NCI-H187 treated with DMSO at 0.1 percent for 48 hours (cell line): ENCODE results near the gene DPP6.
"Not testable (repeated sequence)": the region's sequence is repeated elsewhere in the genome, so short reads cannot be mapped to it uniquely, and the experiment has no call there.

ENCODE experiments used
- DNase-seq: peaks from one replicate; lab custom pipeline; 2025; lab: John Stamatoyannopoulos, UW

Gene DPP6

DNA sequence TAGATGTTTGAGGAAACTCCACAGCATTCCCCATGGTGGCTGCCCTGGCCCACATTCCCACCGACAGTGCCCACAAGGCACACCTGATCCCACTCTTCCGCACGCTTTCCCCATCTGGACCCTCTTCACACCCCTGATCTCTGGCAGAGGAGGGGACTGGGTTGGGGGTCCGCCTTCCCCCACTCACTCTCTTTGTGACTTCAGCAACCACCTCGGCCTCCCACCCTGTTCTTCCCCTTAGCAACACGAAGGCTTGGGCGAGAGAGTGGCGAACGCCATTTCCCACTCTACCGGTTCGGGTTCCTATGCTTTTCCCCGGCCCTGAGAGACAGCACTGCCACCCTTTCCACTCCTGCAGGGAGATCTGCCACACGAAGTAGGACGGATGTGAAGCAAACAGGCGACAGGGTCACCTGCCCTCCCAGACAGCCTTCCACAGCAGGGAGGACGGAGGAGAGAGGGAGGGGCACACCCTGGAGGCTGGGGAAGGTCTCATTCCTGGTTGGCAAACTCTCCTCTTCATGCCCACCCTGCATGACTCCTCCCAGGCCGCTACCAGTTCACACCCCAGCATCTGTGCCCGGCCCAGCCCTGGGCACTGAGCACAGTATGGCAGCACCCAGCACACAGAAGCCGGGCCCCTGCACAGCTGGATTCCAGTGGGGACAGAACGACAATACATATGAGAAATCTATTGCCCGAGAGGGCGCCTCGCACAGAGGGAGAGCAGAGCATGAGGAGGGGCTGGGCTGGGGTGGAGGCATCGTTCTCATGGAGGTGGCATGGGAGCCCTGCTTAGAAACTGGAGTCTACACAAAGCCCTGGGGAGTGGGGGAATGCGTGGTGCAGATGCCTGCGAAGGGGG is 857.3 kb downstream of the DPP6 start:
- DNase-seq = no peak

- DNase-seq = no peak
These were observed 857.9 kb downstream of the DPP6 start for GRCh38 chr7:154910125-154910524.

- no peak for DNase-seq
These were observed 858.8 kb downstream of the DPP6 start for GRCh38 chr7:154910977-154911376.

DNA sequence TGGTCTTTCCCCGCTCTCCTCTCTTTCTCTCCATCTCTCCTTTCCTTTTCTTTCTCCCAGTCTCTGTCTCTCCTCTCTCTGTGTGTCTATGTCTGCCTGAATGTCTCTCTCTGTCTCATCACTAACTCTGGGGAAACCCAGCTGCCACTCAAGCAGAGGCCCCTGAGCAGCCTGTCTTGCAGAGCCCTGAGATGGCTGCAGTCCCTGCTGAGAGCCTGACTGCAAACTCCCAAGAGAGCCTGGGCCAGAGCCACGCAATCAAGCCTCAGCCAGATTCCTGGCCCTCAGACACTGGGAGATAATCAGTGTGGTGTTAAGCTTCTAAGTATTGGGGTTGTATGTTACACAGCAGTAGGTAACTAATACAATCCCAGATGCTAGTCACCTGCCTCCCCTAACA is 859.2 kb downstream of the DPP6 start:
- no peak for DNase-seq

DNA sequence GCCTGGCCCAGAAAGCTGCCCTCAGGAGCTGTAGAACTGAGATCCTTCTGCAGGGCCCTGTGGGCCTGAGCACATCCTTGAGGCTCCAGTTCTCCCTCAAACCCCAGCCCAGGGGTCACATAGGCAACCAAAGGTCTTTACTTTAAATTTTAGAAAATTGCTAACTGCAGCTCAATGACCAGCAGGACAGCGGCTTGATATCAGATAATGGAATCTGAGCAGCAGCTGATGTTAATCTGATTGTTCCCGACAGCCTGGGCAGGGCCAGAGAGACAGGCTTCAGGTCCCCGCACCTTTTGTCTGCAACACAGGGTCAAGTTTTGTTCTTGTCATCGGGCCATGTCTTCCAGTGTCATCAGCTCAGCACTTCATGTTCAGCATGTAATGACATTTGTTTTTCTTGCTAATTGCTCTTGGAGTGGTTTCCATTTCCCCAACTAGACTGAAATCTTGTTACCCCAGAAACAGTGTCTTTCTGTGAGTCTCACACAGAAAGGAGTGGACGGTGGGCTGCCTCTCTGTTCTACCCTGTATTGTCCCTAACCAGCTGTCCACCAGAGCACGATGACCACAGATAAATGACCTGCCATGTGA is 859.8 kb downstream of the DPP6 start:
- DNase-seq = no peak

DNA sequence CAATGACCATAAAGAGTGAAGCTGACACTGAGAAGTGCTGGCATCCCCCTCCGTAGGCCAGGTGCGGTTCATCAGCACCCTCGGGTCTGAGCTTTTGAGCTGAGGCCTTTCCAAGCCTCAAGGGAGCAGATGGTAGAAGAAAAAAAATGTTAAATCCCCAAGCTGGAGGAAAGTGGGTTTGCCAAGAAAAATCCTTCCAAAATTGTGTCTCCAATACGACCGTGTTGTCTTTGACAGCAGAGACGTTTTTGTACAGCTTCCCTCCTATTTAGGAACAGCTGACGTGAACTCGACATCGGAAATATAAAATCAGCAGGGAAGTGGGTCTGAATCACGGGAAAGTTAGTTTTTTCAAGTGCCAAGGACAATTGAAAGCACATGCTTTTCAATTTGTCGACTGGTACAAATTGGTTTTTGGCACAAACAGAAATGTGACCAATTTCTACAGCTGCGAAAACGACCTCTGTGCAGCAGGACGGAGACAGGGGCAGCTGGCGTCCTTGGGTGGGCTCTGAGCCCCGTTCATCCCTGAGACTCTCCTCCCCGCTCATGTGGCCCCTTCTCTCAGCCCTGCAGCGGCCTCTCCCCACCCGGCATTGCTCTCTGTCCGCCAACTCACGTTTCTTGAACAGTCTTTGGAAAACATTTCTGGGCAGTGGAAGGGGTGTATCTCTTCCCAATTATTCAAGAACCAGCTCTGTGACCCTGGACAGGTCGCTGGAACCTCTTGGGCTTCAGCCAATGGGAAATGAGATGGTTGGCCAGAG is 860.9 kb downstream of the DPP6 start:
- no peak for DNase-seq

- DNase-seq = peak; percentile 23
These were observed 861.6 kb downstream of the DPP6 start for GRCh38 chr7:154913638-154914307.

DNA sequence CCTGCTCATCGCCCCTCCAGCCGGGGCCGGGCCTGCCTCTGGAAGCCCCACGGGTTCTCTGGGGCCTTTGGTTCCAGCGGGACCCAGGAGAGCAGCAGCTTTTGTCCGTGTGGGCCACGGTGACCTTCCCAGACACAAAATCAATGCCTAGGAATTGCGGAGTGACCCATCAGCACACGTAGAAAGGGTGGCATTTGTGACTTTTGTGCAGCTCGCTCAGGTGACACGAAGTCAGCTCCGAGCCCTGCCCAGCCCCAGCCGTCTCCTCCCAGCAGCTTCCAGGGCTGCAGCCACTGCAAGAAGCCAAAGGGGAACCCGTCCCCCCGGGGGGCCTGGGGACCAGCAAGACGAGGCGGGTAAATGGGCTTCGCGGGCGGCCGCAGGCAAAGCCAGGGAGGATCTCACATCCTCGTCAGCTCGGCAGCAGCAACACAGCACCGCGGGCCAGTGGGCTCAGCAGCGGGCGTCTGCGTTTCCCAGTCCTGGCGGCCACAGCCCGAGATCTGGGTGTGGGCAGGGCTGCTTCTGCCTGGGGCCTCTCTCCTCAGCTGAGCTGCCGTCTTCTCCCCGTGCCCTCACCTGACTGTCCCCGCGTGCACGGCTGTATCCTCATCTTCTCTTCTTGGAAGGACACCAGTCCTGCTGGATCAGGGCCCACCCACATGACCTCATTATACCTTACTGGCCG is 862.3 kb downstream of the DPP6 start:
- DNase-seq = no peak

- no peak for DNase-seq
These were observed 862.8 kb downstream of the DPP6 start for GRCh38 chr7:154914996-154915380.

DNA sequence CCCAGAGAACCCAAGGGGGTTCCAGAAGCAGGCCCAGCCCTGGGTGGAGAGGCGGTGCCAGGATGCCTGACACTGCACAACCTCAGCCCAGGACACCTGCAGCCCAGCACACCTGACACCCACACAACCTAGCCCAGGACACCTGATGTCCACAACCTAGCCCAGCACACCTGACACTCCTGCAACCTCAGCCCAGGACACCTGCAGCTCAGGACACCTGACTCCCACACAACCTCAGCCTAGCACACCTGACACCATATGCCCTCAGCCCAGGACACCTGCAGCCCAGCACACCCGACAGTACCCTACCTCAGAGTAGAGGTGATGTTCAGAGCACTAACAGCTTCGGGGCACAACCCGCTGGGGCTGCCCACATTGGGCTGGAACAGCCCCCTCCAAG is 863.4 kb downstream of the DPP6 start:
- no peak for DNase-seq

- DNase-seq = no peak
These were observed 864.2 kb downstream of the DPP6 start for GRCh38 chr7:154916381-154916780.

GRCh38 chr7:154916856-154917807 is 864.9 kb downstream of the DPP6 start:
- DNase-seq = no peak

DNA sequence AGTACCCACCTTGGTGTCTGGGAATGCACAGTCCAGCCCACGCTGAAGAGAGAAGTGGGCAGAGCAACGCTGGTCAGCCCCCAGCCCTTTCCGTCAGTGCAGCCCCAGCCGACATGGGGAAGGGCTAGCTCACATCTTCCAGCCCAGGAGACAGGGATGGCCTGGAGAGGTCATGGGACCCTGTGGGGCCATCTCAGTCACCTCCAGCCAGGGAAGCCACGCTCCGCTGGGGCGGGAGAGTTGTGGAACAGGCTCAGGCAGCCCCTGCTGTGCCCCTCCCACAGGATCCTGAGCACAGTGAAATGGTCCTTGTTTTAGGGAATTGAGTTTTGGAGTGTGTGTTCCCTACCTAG is 865.6 kb downstream of the DPP6 start:
- DNase-seq = no peak

DNA sequence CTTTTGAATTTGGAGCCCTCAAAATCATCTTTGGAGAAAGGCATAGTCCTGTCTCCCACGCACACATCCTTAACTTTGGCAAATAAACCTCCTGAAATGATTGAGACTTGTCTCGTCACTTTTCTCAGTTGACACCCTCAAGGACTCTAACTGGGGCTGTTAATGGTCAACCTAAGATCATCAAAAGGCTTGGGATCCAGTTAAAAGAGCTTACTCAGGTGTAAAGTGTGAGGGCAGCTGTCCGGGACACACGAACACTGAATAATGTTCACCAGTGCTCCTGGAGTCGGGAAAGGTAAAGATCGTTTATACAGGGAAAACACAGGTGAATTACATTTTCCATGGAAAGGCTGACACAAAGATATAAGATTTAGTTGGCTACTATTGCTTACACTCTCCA is 866.1 kb downstream of the DPP6 start:
- no peak for DNase-seq

GRCh38 chr7:154918741-154919140 is 866.5 kb downstream of the DPP6 start:
- DNase-seq = no peak

GRCh38 chr7:154919344-154920225 is 867.4 kb downstream of the DPP6 start:
- no peak for DNase-seq

GRCh38 chr7:154922472-154922871 is 870.3 kb downstream of the DPP6 start:
- not testable (repeated sequence) for DNase-seq

- DNase-seq = peak; percentile 66
These were observed 875.5 kb downstream of the DPP6 start for GRCh38 chr7:154927624-154928125.
